HG03439 (cell line): ENCODE data around the gene PTHLH.

Source experiments
- ATAC-seq: cut with Tn5 transposase; IDR thresholded peaks from one replicate; pipeline ENCODE4 v1.9.1; 2021; ENCODE audit warnings: mild to moderate bottlenecking, moderate library complexity; ENCODE audit not compliant: unreplicated experiment

Gene PTHLH

DNA sequence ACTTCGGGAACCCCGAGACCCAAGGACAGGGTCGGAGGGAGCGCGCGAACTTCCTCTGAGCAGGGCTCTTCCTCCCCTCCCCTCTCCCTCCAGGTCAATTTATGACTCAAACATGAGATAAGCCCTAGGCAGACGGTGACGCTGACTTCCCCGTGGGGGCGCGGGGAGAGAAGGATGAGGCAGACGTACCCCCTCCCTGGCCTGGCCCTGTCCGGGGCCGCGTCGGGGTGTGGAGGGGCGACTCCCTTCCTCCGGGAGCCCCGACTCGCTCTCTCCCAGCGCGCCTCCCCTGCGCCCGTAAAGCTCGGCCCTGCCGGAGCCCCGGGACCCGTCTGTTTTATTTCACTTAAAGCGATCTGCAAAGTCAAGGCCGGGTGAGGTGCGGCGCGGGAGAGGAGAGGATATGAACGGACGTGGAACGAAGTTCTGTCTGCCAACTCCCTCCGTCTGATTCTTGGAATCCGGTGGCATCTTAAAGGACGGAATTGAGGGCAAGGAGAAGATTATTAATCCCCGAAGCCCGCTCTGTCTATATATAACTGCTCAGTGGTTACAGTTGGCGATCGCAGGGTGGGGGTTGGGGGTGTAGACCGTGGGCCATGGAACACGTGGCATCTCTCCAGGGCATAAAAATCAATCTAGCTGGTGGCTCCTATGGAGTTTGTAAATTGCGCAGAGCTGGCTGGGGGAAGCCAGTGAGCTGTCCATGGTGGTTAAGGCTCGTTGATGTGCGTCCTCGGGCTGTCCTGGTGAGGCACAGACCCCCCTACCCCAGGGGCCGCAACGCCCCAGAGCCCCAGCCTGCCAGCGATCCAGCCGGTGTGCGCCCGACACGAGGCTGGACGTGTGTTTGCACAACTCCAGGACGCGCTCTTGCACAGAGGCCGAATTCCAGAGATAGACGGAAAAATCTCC, 2.9 kb upstream of the PTHLH start:
- no peak for ATAC-seq

DNA sequence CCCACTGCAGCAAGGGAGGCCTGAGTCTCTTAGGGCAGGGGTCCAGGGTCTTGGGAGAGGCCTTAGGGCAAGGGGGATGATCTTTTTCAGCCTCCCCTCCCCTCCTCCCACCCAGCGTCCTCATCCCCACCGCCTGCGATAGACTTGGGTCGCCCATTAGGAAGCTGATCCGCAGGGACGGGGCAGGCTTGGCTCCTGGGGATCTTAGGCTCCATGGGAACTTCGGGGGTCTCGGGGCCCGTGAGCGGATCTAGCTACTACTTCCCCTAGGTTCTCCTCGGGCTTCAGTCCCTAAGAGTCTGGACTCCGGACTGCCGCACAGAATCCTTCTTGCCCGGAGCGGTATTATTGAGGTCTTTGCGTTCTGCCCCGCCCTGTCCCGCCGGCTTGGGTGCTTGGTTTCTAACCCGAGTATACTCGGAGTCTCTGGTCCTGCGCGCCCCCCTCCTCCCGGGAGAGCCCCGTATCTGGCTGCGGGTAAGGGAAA, 2.2 kb upstream of the PTHLH start:
- no peak for ATAC-seq

- no peak for ATAC-seq
These were observed 956 bp upstream of the PTHLH start for GRCh38 chr12:27973487-27973890.

GRCh38 chr12:27971606-27972005, 927 bp downstream of the PTHLH start:
- ATAC-seq = no peak

- no peak for ATAC-seq
These were observed 1.4 kb downstream of the PTHLH start for GRCh38 chr12:27971121-27971489.

DNA sequence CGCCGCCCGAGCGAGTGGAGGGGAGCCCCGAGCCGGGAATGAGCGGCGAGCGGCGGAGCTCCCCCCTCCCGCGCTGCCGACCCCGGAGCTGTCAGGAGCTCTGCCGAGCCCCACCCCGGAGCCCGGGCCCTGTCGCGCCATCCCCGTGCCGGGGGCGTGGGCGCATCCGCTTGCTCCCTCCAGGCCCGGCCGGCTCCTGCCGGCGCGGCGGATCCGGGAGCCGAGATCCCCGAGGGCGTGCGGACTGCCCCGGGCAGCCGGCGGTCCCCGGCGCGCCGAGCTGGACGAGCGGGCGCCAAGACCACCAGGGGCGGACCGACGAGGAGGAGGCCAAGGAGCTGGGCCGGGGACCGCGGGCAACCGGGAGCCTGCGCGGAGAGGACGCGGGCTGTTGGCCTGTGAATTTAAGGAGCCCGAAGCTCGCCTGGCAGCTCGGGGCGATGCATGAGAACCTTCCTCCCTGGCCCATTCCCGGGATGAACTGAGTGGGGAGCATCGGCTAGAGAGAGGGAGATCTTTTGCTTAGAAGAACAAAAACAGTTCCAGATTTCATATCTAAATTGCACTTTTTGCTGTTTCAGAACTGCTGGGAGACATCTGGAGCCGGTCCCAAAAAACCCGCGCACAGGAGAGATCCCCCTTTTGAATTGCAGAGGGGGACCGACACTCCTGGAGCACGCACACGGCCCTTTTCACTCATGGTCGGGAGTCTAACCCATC, 2.0 kb downstream of the PTHLH start:
- peak; percentile 15 for ATAC-seq

- peak; percentile 86 for ATAC-seq
These were observed 2.7 kb downstream of the PTHLH start for GRCh38 chr12:27969624-27970400.

GRCh38 chr12:27968972-27969623, 3.4 kb downstream of the PTHLH start:
- no peak for ATAC-seq

DNA sequence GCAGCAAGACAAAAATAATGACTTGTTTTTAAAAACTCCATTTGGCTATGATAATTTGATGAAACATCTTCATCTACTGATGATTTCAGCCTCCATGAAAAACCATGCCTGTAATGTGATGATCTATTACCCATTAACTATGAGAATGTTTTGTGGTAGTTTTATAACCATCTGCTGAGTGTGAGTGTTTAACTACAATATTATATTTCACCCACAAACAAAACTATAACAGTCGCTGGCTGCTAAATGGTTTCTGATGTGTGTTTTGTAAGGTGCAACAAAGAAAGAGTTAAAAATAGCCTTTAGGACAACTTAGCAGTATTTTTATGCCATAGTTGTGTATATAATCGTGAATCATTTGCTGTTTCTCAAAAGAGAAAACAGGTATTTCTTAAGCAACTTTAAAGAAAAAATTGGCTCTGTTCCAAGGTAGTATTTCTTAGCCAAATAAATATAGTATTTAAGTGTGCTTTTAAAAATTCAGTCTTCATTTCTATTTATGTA, 4.9 kb downstream of the PTHLH start:
- no peak for ATAC-seq

DNA sequence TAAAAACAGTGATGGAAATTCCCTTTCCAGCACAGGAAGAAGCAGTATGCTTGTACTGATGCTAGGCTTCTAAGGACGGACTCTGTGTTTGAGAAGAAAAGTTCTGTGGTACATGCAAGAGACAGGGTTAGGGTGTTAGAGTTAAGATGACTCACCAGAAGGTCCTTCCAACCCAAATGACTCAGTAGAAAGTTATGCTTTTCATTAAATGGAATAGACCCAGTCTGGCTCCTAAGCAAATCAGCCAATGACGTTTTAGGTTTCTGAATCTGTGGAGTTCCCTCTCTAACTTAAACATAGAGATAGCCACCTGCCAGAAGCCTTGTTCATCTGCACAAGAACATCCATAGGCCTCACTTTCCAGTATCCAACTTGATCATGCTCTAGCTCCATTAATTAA, 5.7 kb downstream of the PTHLH start:
- peak; percentile 36 for ATAC-seq

DNA sequence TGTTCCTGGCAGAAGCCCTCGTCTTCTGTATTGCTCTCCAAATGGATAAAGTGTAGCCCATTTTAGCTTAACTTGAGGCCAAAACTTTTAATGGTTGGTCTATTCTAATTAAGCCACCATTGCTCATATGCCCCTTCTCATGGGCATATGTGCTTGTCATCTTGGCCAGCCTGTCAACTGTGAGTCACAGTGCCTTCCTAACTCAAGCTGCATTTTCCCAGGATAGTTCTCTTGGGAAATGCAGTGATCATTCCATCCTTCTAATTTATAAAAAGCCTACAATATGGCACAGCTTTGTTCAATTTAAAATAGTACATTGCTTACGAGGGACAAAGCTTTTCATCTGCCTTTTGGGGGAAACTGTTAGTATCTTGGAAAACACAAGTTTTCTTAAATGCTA, 6.6 kb downstream of the PTHLH start:
- ATAC-seq = no peak

DNA sequence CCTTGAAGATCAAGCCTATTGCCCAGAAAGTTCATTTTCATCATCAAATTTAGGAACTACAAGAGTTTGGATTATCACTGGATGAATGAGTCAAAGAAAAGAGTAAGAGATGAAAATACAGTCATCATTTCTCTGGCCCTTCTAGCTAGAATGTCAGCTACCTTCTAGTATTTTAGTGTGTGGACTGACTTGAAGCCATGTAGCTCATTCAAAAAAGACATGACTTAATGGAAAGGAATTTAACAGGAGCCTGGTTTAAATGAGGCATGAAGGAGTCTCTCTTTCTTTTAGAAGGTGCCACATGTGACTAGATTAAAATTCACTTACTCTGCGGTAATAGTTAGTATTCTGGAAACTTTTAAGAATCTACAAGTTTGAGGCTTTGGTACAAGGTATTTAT, 7.1 kb downstream of the PTHLH start:
- no peak for ATAC-seq

GRCh38 chr12:27964123-27964522, 8.4 kb downstream of the PTHLH start:
- no peak for ATAC-seq

GRCh38 chr12:27960821-27961220, 11.7 kb downstream of the PTHLH start:
- ATAC-seq = no peak

- no peak for ATAC-seq
These were observed 13.9 kb downstream of the PTHLH start for GRCh38 chr12:27958675-27959074.

DNA sequence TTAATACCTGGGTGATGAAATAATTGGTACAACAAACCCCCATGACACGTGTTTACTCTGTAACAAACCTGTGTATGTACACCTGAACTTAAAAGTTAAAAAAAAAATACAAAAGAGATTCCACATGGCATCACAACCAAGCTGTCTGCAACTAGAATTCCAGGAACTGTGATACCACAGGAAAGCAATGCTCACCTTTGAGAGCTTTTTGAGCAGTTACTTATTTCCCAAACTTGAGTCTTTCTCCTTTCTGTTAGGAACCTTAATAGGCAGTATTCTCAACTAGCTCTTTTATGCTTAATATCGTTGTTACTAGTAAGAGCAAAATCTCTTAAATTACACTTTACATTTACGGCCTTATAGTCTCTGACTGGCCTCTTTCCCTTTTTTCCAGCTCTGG, 15.2 kb downstream of the PTHLH start:
- ATAC-seq = no peak

GRCh38 chr12:27953817-27954216, 18.7 kb downstream of the PTHLH start:
- ATAC-seq = no peak

DNA sequence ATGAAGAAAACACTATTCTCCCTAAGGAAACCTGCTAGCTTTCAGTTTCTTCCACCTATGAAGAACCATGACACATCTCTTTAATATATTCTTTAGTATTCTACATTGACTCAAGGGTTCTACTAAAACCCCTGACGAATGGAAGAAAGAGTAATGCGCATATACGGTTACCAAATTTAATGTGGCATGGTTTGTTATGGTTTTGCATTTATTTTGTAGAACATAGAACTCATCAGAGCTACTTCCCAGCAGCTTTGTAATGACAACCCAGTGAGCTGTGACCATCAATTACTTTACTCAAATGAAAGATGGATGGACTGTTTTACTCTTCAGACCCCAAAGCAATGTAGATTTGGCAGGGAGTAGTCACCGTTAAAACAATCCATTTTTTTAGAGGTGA, 19.2 kb downstream of the PTHLH start:
- ATAC-seq = no peak

GRCh38 chr12:27952510-27952909, 20.0 kb downstream of the PTHLH start:
- no peak for ATAC-seq

- no peak for ATAC-seq
These were observed 20.6 kb downstream of the PTHLH start for GRCh38 chr12:27951898-27952297.

GRCh38 chr12:27946421-27946820, 26.1 kb downstream of the PTHLH start:
- no peak for ATAC-seq
